Measurements from ENCODE around the gene PIEZO2. TPM values are rescaled to one million over a fixed set of nuclear protein-coding genes. Genes with fewer than 3 reads are reported as not detected.

Gene PIEZO2
- polyA plus RNA-seq, 1 experiment: 4.6 TPM

GRCh38 chr18:10965119-10965518 is 184.2 kb downstream of the PIEZO2 start:
- CTCF ChIA-PET: no interaction called here
- no peaks in the 10 kb centered on the region for H3K36me3 ChIP-seq (ENCODE audit: control insufficient read depth, insufficient read depth, low read length)
- DNase-seq (ENCODE audit: low read depth): no peak
- POLR2A ChIA-PET: no interaction called here
- H3K4me3 ChIP-seq (ENCODE audit: low read depth, low read length): no peak overlapping the region
- no peaks in the 10 kb centered on the region for H3K27me3 ChIP-seq (ENCODE audit: control insufficient read depth, insufficient read depth, low read length)
- TF ChIP-seq CTCF (IDR thresholded peaks at IDR 0.05; ENCODE audit: insufficient read depth, low read depth, low read length): no peak

GRCh38 chr18:10953672-10954071 is 195.7 kb downstream of the PIEZO2 start:
- no peaks in the 10 kb centered on the region for H3K36me3 ChIP-seq (ENCODE audit: control insufficient read depth, insufficient read depth, low read length)
- ChIA-PET POLR2A (no interaction called here), CTCF (no interaction called here)
- TF ChIP-seq CTCF (IDR thresholded peaks at IDR 0.05; ENCODE audit: insufficient read depth, low read depth, low read length): no peak
- H3K4me3 ChIP-seq (ENCODE audit: low read depth, low read length): no peak overlapping the region
- no peak for DNase-seq (ENCODE audit: low read depth)
- H3K27me3 ChIP-seq (ENCODE audit: control insufficient read depth, insufficient read depth, low read length): no peaks in the 10 kb centered on the region

GRCh38 chr18:10951631-10952544 is 197.5 kb downstream of the PIEZO2 start:
- no peaks in the 10 kb centered on the region for H3K27me3 ChIP-seq (ENCODE audit: control insufficient read depth, insufficient read depth, low read length)
- CTCF ChIA-PET: no interaction called here
- H3K4me3 ChIP-seq (ENCODE audit: low read depth, low read length): no peak overlapping the region
- no peaks in the 10 kb centered on the region for H3K36me3 ChIP-seq (ENCODE audit: control insufficient read depth, insufficient read depth, low read length)
- no peak for DNase-seq (ENCODE audit: low read depth)
- TF ChIP-seq CTCF (IDR thresholded peaks at IDR 0.05; ENCODE audit: insufficient read depth, low read depth, low read length): no peak
- POLR2A ChIA-PET: no interaction called here

- no peaks in the 10 kb centered on the region for H3K27me3 ChIP-seq (ENCODE audit: control insufficient read depth, insufficient read depth, low read length)
- DNase-seq (ENCODE audit: low read depth): no peak
- CTCF ChIA-PET: no interaction called here
- H3K4me3 ChIP-seq (ENCODE audit: low read depth, low read length): no peak overlapping the region
- TF ChIP-seq CTCF (IDR thresholded peaks at IDR 0.05; ENCODE audit: insufficient read depth, low read depth, low read length): no peak
- H3K36me3 ChIP-seq (ENCODE audit: control insufficient read depth, insufficient read depth, low read length): no peaks in the 10 kb centered on the region
- POLR2A ChIA-PET: no interaction called here
Measured at GRCh38 chr18:10950876-10951630, 198.3 kb downstream of the PIEZO2 start.

- no peak for TF ChIP-seq CTCF (IDR thresholded peaks at IDR 0.05; ENCODE audit: insufficient read depth, low read depth, low read length)
- DNase-seq (ENCODE audit: low read depth): no peak
- ChIA-PET POLR2A (no interaction called here), CTCF (no interaction called here)
- no peaks in the 10 kb centered on the region for H3K27me3 ChIP-seq (ENCODE audit: control insufficient read depth, insufficient read depth, low read length)
- no peak overlapping the region for H3K4me3 ChIP-seq (ENCODE audit: low read depth, low read length)
- H3K36me3 ChIP-seq (ENCODE audit: control insufficient read depth, insufficient read depth, low read length): no peaks in the 10 kb centered on the region
Measured at GRCh38 chr18:10950080-10950875, 199.1 kb downstream of the PIEZO2 start.

Measured in BJ (cell line).